Lung (tissue), 12 donors: ENCODE data around the gene KIF18B. TPM values are rescaled to one million over a fixed set of nuclear protein-coding genes. Genes with fewer than 3 reads are reported as not detected.

Experiments used
- ATAC-seq: fragments of 200-7000 bp; cut with Tn5 transposase; one replicate; pipeline ENCODE4 v1.9.1; 2020; ENCODE audit warnings: moderate number of reproducible peaks; ENCODE audit not compliant: insufficient read depth, low FRiP score
- DNase-seq, 3 donors: peaks; one replicate each; pipeline ENCODE4 v3.0.0-alpha.2; 2013 to 2017
- H3K27ac ChIP-seq, 2 donors: one replicate each; pipeline ENCODE4 v1.5.1; 2013; ENCODE audit warnings: mild to moderate bottlenecking in 2 of 2, moderate library complexity in 2 of 2, control low read depth in 1 of 2, inconsistent platforms in 1 of 2, low read depth in 1 of 2, low read length in 1 of 2
- H3K27me3 ChIP-seq, 3 donors: one replicate each; pipeline ENCODE4 v1.5.1; 2013; ENCODE audit warnings: low read length in 2 of 3; ENCODE audit not compliant: control insufficient read depth in 3 of 3, insufficient read depth in 3 of 3
- H3K36me3 ChIP-seq, 4 donors: one replicate each; pipeline ENCODE4 v1.5.1; 2013; ENCODE audit warnings: low read length in 4 of 4, mild to moderate bottlenecking in 1 of 4, moderate library complexity in 1 of 4; ENCODE audit not compliant: control insufficient read depth in 4 of 4, insufficient read depth in 4 of 4
- H3K4me1 ChIP-seq, 5 donors: one replicate each; pipeline ENCODE4 v1.5.1; 2013; ENCODE audit warnings: low read length in 5 of 5, mild to moderate bottlenecking in 2 of 5, moderate library complexity in 1 of 5; ENCODE audit not compliant: control insufficient read depth in 5 of 5, insufficient read depth in 5 of 5
- H3K4me3 ChIP-seq: one replicate; pipeline ENCODE4 v1.5.1; 2013; ENCODE audit warnings: mild to moderate bottlenecking, control low read depth, moderate library complexity
- H3K9ac ChIP-seq, 2 donors: one replicate each; pipeline ENCODE4 v1.5.1; 2013; ENCODE audit warnings: low read length in 2 of 2, control low read depth in 1 of 2; ENCODE audit not compliant: insufficient read depth in 1 of 2
- H3K9me3 ChIP-seq, 4 donors: one replicate each; pipeline ENCODE4 v1.5.1; 2013; ENCODE audit warnings: low read length in 3 of 4, mild to moderate bottlenecking in 1 of 4, moderate library complexity in 1 of 4; ENCODE audit not compliant: control insufficient read depth in 4 of 4, insufficient read depth in 3 of 4
- CTCF ChIP-seq: IDR thresholded peaks from 2 replicates; pipeline ENCODE4 v1.5.1; 2012; ENCODE audit warnings: mild to moderate bottlenecking; ENCODE audit errors: control extremely low read depth, extremely low read depth
- WGBS, 2 donors: extraction: QIAGEN DNeasy Blood & Tissue Kit; methylation state at CpG; one replicate each; pipeline ENCODE4 v1.1.7; 2013; 5-methylcytosine and 5-hydroxymethylcytosine counted together
- polyA plus RNA-seq, 2 donors: library from polyadenylated mRNA; stranded (reverse); fragments of 200-250 nt; gene quantifications; one replicate each; pipeline ENCODE4 v1.2.1, GENCODE V29; 2013
- total RNA-seq, 2 donors: library from RNA; depleted of rRNA in 1 of 2; stranded (reverse); fragments of >200 nt in 1 of 2; gene quantifications; one replicate each; pipeline ENCODE4 v1.2.1, GENCODE V29; 2014 to 2021
- donor health status: control.
- donor health status: control.
- donor health status: Bipolar disorder and iron deficiency.
- donor health status: healthy.
- donor health status: DM: yes; HTN: yes; CAD: no.

The KIF18B gene
- total and polyA plus RNA-seq, 4 donors: 0.70 to 1.4 (median 0.83) TPM

GRCh38 chr17:44901411-44901921 is 46.1 kb downstream of the KIF18B start:
- H3K4me1 ChIP-seq: peaks cover 0 to 23% (median 3%) of the 10 kb centered on the region in 5 donors
- no peaks in the 10 kb centered on the region for H3K27me3 ChIP-seq
- no peak overlapping the region for H3K9ac ChIP-seq
- no peak overlapping the region for H3K27ac ChIP-seq
- H3K9me3 ChIP-seq: no peaks in the 10 kb centered on the region
- TF ChIP-seq CTCF: no peak
- no peak overlapping the region for H3K4me3 ChIP-seq
- H3K36me3 ChIP-seq: no peaks in the 10 kb centered on the region
- 39 to 62% methylated on average over 4 of the region's 4 CpGs for WGBS, 2 donors
- no peak for ATAC-seq
- no peak for DNase-seq

DNA sequence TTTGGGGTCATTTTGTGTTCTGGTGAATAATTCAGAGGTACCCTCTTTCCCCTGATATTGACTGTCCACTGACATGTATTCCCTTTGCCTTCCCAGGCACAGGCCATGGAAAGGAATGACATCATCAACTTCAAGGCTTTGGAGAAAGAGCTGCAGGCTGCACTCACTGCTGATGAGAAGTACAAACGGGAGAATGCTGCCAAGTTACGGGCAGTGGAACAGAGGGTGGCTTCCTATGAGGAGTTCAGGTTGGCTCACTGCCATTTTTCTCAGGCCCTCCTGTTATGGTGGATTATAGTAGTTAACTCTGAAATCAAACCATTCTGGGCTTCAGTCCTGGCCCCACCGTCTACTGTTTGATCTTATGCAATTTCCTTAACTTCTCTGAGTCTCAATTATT is 46.7 kb downstream of the KIF18B start:
- Histone ChIP-seq H3K36me3 (no peaks in the 10 kb centered on the region), H3K9ac (no peak overlapping the region), H3K4me1 (peaks cover 0 to 23% (median 3%) of the 10 kb centered on the region in 5 donors), H3K4me3 (no peak overlapping the region), H3K9me3 (no peaks in the 10 kb centered on the region), H3K27me3 (no peaks in the 10 kb centered on the region), H3K27ac (no peak overlapping the region)
- 5 to 19% methylated on average over 3 of the region's 3 CpGs for WGBS, 2 donors
- ATAC-seq: no peak
- peak in 2 of 3 donors; percentile 53 to 64 for DNase-seq
- no peak for TF ChIP-seq CTCF

GRCh38 chr17:44899074-44899782 is 48.3 kb downstream of the KIF18B start, which contains the start of gene EFTUD2:
Gene EFTUD2 (minus strand): TSS chr17:44899445. CDS start chr17:44894521, 4,924 bp downstream.
- whole genome bisulfite sequencing, 2 donors: 0% methylated on average over 54 of the region's 54 CpGs
- H3K4me1 ChIP-seq: peaks cover 0 to 23% (median 3%) of the 10 kb centered on the region in 5 donors
- H3K4me3 ChIP-seq: peak within 1 kb of the TSS; percentile 98
- no peak for TF ChIP-seq CTCF
- H3K9ac ChIP-seq: peak within 1 kb of the TSS; percentile 74 to 90
- H3K36me3 ChIP-seq: peaks cover 0 to 3% (median 2%) of the 10 kb centered on the region in 4 donors
- DNase-seq: peak; percentile 94 to 96 (median 95)
- no peaks in the 10 kb centered on the region for H3K27me3 ChIP-seq
- peak; percentile 93 for ATAC-seq
- H3K27ac ChIP-seq: peak within 1 kb of the TSS; percentile 76 to 92
- no peaks in the 10 kb centered on the region for H3K9me3 ChIP-seq
